ELF-1 (cell line): ENCODE data around the gene RAB3A.

Experiments used
- DNase-seq: peaks from one replicate; pipeline ENCODE4 v3.0.0-alpha.2; 2016; ENCODE audit warnings: low read depth, low spot score

The RAB3A gene

GRCh38 chr19:18203863-18204393 is at the start of gene RAB3A:
TSS of gene RAB3A (minus strand) at chr19:18204042. CDS start at chr19:18202740, 1,302 bp downstream.
- DNase-seq, result peak; percentile 100

- DNase-seq, result no peak
Observed at GRCh38 chr19:18253130-18253529, 49.3 kb upstream of the RAB3A start.

GRCh38 chr19:18252370-18252717 is 48.5 kb upstream of the RAB3A start:
- no peak for DNase-seq

GRCh38 chr19:18251587-18252369 is 47.9 kb upstream of the RAB3A start:
- peak; percentile 94 for DNase-seq

- no peak for DNase-seq
Observed at GRCh38 chr19:18249834-18250233, 46.0 kb upstream of the RAB3A start.

GRCh38 chr19:18245297-18245696 is 41.5 kb upstream of the RAB3A start:
- no peak for DNase-seq

GRCh38 chr19:18239303-18239702 is 35.5 kb upstream of the RAB3A start:
- DNase-seq, result peak; percentile 34

GRCh38 chr19:18234194-18234593 is 30.4 kb upstream of the RAB3A start:
- DNase-seq, result no peak

GRCh38 chr19:18233224-18233825 is 29.5 kb upstream of the RAB3A start:
- peak; percentile 89 for DNase-seq

- peak; percentile 89 for DNase-seq
Observed at GRCh38 chr19:18232540-18233223, 28.8 kb upstream of the RAB3A start.

GRCh38 chr19:18231775-18232174 is 27.9 kb upstream of the RAB3A start:
- DNase-seq, result no peak

- no peak for DNase-seq
Observed at GRCh38 chr19:18230941-18231734, 27.3 kb upstream of the RAB3A start.

GRCh38 chr19:18229915-18230314 is 26.1 kb upstream of the RAB3A start:
- DNase-seq, result no peak

- no peak for DNase-seq
Observed at GRCh38 chr19:18229474-18229873, 25.6 kb upstream of the RAB3A start.

- no peak for DNase-seq
Observed at GRCh38 chr19:18227781-18228271, 24.0 kb upstream of the RAB3A start.

- DNase-seq, result no peak
Observed at GRCh38 chr19:18226956-18227780, 23.3 kb upstream of the RAB3A start.

GRCh38 chr19:18225702-18226468 is 22.0 kb upstream of the RAB3A start, which contains the start of gene PDE4C:
TSS of gene PDE4C (minus strand) at chr19:18226438. CDS start at chr19:18226415, 23 bp downstream.
- peak; percentile 46 for DNase-seq

GRCh38 chr19:18225355-18225701 is 21.5 kb upstream of the RAB3A start:
- DNase-seq, result no peak

GRCh38 chr19:18224525-18225354 is 20.9 kb upstream of the RAB3A start:
- peak; percentile 99 for DNase-seq
